ENCODE measurements around the gene EBF3. TPM values are rescaled to one million over a fixed set of nuclear protein-coding genes. Genes with fewer than 3 reads are reported as not detected.

EBF3 gene
- total and polyA plus RNA-seq, 9 of the 15 experiments (the other 6 are each of a cell fraction or from before 2014, with no cell fraction given), result not detected

- no peak for TF ChIP-seq STAG1 (CRISPR knock-in tag; IDR thresholded peaks at IDR 0.05; ENCODE audit: borderline replicate concordance)
- no peak for TF ChIP-seq ZBTB34 (CRISPR knock-in tag; IDR thresholded peaks at IDR 0.05)
- TF ChIP-seq NFIX (CRISPR knock-in tag; IDR thresholded peaks at IDR 0.05; ENCODE audit: low read depth), result no peak
- no peak for TF ChIP-seq EP300 (IDR thresholded peaks at IDR 0.05; ENCODE audit: low read length)
- TF ChIP-seq ZBTB7A (IDR thresholded peaks at IDR 0.05; ENCODE audit: borderline replicate concordance, control insufficient read depth, low read depth, low read length), result no peak
These were observed 5.9 kb upstream of the EBF3 start (continued) for GRCh38 chr10:129969911-129970464.

- intact Hi-C loops (cut with micrococcal nuclease), result no loop called here
- Histone ChIP-seq H3K36me3 (ENCODE audit: control insufficient read depth, insufficient read depth, low read length) (no peaks in the 10 kb centered on the region), H3K4me1 (replicated peaks in 1 of 2; ENCODE audit: control insufficient read depth in 2 of 2, insufficient read depth in 2 of 2, low read length in 2 of 2) (peaks cover 0 to 4% of the 10 kb centered on the region in 2 experiments; a peak in 2 of 5 replicates), H3K4me2 (ENCODE audit: insufficient read depth, low read length) (no peak overlapping the region), H3K79me2 (ENCODE audit: control insufficient read depth, insufficient read depth, low read length) (no peaks in the 10 kb centered on the region), H3K9me3 (replicated peaks; ENCODE audit: control insufficient read depth, insufficient read depth, low read depth, low read length) (no peaks in the 10 kb centered on the region), H4K20me1 (replicated peaks; ENCODE audit: control insufficient read depth, insufficient read depth, low read length) (no peaks in the 10 kb centered on the region), H3K9me1 (ENCODE audit: control insufficient read depth, insufficient read depth, low read length) (no peaks in the 10 kb centered on the region), H2AFZ (ENCODE audit: low read depth, low read length) (no peak overlapping the region), H3K27ac (ENCODE audit: extremely low read depth, low read depth, low read length) (no peak overlapping the region), H3K4me3 (no peak overlapping the region), H3K9ac (ENCODE audit: insufficient read depth in 1 of 2, low read depth in 2 of 2, low read length in 2 of 2) (no peak overlapping the region), H3K27me3 (ENCODE audit: control insufficient read depth in 2 of 2, insufficient read depth in 2 of 2, low read length in 2 of 2) (peaks cover 0 to 22% of the 10 kb centered on the region in 2 experiments; a peak in 1 of 5 replicates)
- in situ Hi-C loops (cut with MboI), result no loop called here
- DNase-seq (ENCODE audit: extremely low read depth in 1 of 4, low spot score in 3 of 4) (no peak), FAIRE-seq (no peak), ATAC-seq (no peak)
- no TSS peak for BruUV-seq (replicated peaks)
- ChIA-PET CTCF (ENCODE audit: low intra/inter-chr PET ratio) (no interaction called here), POLR2A (no interaction called here)
- 71% methylated on average over 27 of the region's 68 CpGs for WGBS (ENCODE audit: insufficient coverage, low coverage, missing lambda C conversion rate)
- TF ChIP-seq ARHGAP35 (IDR thresholded peaks at IDR 0.05; ENCODE audit: partially characterized antibody) (no peak), NR0B1 (IDR thresholded peaks at IDR 0.05; ENCODE audit: partially characterized antibody) (no peak), COPS2 (conservative IDR thresholded peaks at IDR 0.05) (no peak), RUNX1 (IDR thresholded peaks at IDR 0.05; ENCODE audit: low read depth) (no peak), ARNT (IDR thresholded peaks at IDR 0.05) (no peak)
These were observed 5.3 kb upstream of the EBF3 start for GRCh38 chr10:129969184-129969910.
